Testis (tissue), 2 donors: Measurements from ENCODE around the gene IL10.

Experiments
- CTCF ChIP-seq, 3 experiments: fragments of 450-650 bp in 2 of 3; fragments of 200-600 bp in 1 of 3; sonication (generic) in 1 of 3; IDR thresholded peaks; one replicate each; pipeline ENCODE4 v1.5.1; 2016 to 2019; ENCODE audit warnings: antibody characterized with exemption in 3 of 3, mild to moderate bottlenecking in 2 of 3, moderate library complexity in 1 of 3
- POLR2A ChIP-seq: fragments of 450-650 bp; IDR thresholded peaks from one replicate; pipeline ENCODE4 v1.6.1; 2017; ENCODE audit warnings: antibody characterized with exemption, mild to moderate bottlenecking, moderate library complexity

- TF ChIP-seq CTCF (IDR thresholded peaks at IDR 0.05) (no peak), POLR2A (no peak)
These were observed 21.3 kb upstream of the IL10 start for GRCh38 chr1:206793620-206794019.
